Uterus (tissue), 4 donors: ENCODE data around the gene ATP7A. TPM values are rescaled to one million over a fixed set of nuclear protein-coding genes. Genes with fewer than 3 reads are reported as not detected.
"Not testable (repeated sequence)": the region's sequence is repeated elsewhere in the genome, so short reads cannot be mapped to it uniquely, and the experiment has no call there.

Experiments used
- DNase-seq, 2 donors: peaks; one replicate each; pipeline ENCODE4 v3.0.0-alpha.2; 2019 to 2020
- H3K27ac ChIP-seq, 2 donors: fragments of 200-600 bp; sonication (generic); 1 replicate in 1 of 2; 2 replicates in 1 of 2; pipeline ENCODE4 v1.5.1; 2016 to 2018
- H3K27me3 ChIP-seq, 2 donors: fragments of 200-600 bp; sonication (generic); one replicate each; pipeline ENCODE4 v1.5.1; 2018 to 2019; ENCODE audit warnings: control low read depth in 1 of 2
- H3K36me3 ChIP-seq, 2 donors: fragments of 200-600 bp; sonication (generic); one replicate each; pipeline ENCODE4 v1.5.1; 2019; ENCODE audit warnings: control low read depth in 1 of 2
- H3K4me1 ChIP-seq, 2 donors: fragments of 200-600 bp; sonication (generic); one replicate each; pipeline ENCODE4 v1.5.1; 2018 to 2019; ENCODE audit warnings: control low read depth in 1 of 2
- H3K4me3 ChIP-seq, 2 donors: fragments of 200-600 bp; sonication (generic); 1 replicate in 1 of 2; 2 replicates in 1 of 2; pipeline ENCODE4 v1.5.1; 2018 to 2019; ENCODE audit warnings: mild to moderate bottlenecking in 1 of 2
- H3K9me3 ChIP-seq, 2 donors: fragments of 200-600 bp; sonication (generic); one replicate each; pipeline ENCODE4 v1.5.1; 2019; ENCODE audit warnings: control low read depth in 1 of 2
- POLR2A ChIP-seq, 2 donors: fragments of 450-650 bp; IDR thresholded peaks; one replicate each; pipeline ENCODE4 v1.6.1; 2016; ENCODE audit warnings: antibody characterized with exemption in 2 of 2, mild to moderate bottlenecking in 1 of 2, moderate library complexity in 1 of 2
- intact Hi-C: fragments of 100-400 bp; cut with DNase I; formaldehyde crosslinking; loops from one replicate; pipeline ENCODE4 v1.15.1; 2023; ENCODE audit warnings: low total_unique reads
- total RNA-seq, 4 donors: library from RNA; depleted of rRNA in 3 of 4; stranded (reverse); fragments of >200 nt in 3 of 4; gene quantifications; one replicate each; pipeline versions ENCODE4 v1.1.0 to v1.2.4, GENCODE V29; 2014 to 2023
- TF ChIP-seq, protein P1 (sequence below), 4 experiments: fragments of 200-600 bp in 2 of 4; fragments of 450-650 bp in 2 of 4; sonication (generic) in 2 of 4; IDR thresholded peaks; one replicate each; pipeline ENCODE4 v1.5.1; 2016 to 2019; ENCODE audit warnings: antibody characterized with exemption in 4 of 4, mild to moderate bottlenecking in 2 of 4, moderate library complexity in 1 of 4
- donor health status: DM: yes; HTN: yes; CAD: no.

Gene ATP7A
- total RNA-seq, 4 donors from 2014 or later, result 4.9 to 26.5 (median 12.8) TPM

DNA sequence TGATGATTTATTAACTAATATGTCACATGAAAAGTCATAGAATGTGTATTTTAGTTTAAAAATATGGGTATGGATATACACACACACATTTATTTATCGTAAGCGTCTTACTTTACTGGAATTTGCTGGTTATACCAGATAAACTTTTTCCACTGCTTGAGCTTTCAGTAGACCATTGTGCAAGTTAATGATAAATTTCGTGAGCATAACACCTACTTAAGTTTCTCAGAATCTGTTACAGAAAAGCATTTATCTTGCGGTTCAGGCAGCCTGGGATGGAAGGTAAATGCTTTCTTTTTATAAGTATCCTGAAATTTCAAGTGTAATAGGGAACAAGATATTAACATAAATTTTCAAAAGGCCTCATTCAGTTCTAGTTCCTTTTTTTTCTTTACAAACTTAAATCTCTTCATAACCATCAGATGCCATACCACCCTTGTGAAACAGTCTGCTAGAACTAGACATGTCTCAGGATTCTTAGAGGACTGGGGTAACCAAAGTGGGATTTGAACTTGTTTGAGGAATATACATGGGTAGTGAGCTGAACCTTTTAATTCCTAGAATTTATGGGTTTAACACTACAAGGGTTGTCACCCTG lies 27.7 kb downstream of the ATP7A start:
- H3K9me3 ChIP-seq, result no peaks in the 10 kb centered on the region
- H3K27ac ChIP-seq, result no peak overlapping the region
- intact Hi-C loops, result no loop called here
- no peak overlapping the region for H3K4me3 ChIP-seq
- H3K4me1 ChIP-seq, result no peaks in the 10 kb centered on the region
- DNase-seq, result no peak
- peaks cover 0 to 4% of the 10 kb centered on the region in 2 donors for H3K27me3 ChIP-seq
- TF ChIP-seq, protein P1, sequence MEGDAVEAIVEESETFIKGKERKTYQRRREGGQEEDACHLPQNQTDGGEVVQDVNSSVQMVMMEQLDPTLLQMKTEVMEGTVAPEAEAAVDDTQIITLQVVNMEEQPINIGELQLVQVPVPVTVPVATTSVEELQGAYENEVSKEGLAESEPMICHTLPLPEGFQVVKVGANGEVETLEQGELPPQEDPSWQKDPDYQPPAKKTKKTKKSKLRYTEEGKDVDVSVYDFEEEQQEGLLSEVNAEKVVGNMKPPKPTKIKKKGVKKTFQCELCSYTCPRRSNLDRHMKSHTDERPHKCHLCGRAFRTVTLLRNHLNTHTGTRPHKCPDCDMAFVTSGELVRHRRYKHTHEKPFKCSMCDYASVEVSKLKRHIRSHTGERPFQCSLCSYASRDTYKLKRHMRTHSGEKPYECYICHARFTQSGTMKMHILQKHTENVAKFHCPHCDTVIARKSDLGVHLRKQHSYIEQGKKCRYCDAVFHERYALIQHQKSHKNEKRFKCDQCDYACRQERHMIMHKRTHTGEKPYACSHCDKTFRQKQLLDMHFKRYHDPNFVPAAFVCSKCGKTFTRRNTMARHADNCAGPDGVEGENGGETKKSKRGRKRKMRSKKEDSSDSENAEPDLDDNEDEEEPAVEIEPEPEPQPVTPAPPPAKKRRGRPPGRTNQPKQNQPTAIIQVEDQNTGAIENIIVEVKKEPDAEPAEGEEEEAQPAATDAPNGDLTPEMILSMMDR (IDR thresholded peaks at IDR 0.05), result no peak
- TF ChIP-seq POLR2A (IDR thresholded peaks at IDR 0.05), result no peak
- H3K36me3 ChIP-seq, result no peaks in the 10 kb centered on the region

DNA sequence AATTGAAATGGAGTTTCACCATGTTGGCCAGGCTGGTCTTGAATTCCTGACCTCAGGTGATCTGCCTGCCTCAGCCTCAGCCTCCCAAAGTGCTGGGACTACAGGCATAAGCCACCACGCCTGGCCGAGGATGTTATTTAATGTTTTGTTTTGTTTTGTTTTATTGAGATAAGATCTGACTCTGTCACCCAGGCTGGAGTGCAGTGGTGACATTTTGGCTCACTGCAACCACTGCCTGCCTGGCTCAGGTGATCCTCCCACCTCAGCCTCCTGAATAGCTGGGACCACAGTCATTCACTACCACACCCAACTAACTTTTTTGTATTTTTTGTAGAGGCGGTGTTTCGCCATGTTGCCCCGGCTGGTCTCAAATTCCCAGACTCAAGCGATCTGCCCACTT lies 34.5 kb downstream of the ATP7A start:
- H3K4me1 ChIP-seq, H3K4me3 ChIP-seq, intact Hi-C loops, H3K27me3 ChIP-seq, DNase-seq, H3K27ac ChIP-seq, H3K9me3 ChIP-seq, H3K36me3 ChIP-seq: not testable (repeated sequence)

DNA sequence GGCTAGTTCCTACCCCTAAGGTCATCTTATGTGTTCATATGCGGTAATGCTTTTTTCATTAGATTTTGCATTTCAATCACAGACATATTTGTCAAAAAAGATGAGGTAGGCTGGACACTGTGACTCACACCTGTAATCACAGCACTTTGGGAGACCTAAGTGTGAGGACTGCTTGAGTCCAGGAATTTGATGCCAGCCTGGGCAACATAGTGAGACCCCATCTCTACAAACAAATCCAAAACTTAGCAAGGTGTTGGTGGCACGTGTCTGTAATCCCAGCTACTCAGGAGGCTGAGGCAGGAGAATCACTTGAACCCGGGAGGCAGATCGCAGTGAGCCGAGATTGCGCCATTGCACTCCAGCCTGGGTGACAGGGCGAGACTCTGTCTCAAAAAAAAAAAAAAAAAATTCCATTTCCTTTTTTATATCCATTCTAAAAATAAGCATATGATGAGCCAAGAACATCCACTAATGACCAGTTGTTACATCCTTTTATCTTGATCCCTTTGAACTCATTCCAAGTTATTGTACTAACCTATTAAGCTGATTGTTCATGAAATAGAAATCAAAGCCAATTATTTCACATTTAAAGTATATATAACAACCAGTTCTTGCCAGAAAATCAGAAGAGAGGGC lies 35.5 kb downstream of the ATP7A start:
- TF ChIP-seq POLR2A (IDR thresholded peaks at IDR 0.05), result no peak
- TF ChIP-seq, protein P1 (IDR thresholded peaks at IDR 0.05), result no peak
- Histone ChIP-seq H3K4me3 (no peak overlapping the region), H3K36me3 (no peaks in the 10 kb centered on the region), H3K27me3 (no peaks in the 10 kb centered on the region), H3K27ac (no peak overlapping the region), H3K4me1 (no peaks in the 10 kb centered on the region), H3K9me3 (no peaks in the 10 kb centered on the region)
- DNase-seq, result no peak
- intact Hi-C loops, result no loop called here

DNA sequence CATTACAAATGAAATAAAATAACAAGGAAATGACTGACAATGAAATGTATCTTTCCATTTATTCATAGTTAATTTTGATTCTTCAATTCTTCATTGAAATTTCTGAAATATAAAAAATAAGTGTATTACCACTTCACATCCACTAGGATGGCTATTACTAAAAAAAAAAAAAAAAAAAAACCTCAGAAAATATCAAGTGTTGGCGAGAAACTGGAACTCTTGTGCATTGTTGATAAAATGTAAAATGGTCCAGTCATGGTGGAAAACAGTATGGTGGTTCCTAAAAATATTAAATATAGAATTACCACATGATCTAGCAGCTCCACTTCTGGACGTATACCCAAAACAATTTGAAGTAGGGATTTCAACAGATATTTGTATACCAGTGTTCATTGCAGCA lies 36.1 kb downstream of the ATP7A start:
- no peak overlapping the region for H3K27ac ChIP-seq
- H3K27me3 ChIP-seq, result no peaks in the 10 kb centered on the region
- no peak overlapping the region for H3K4me3 ChIP-seq
- no peaks in the 10 kb centered on the region for H3K4me1 ChIP-seq
- DNase-seq, result no peak
- no peaks in the 10 kb centered on the region for H3K9me3 ChIP-seq
- H3K36me3 ChIP-seq, result no peaks in the 10 kb centered on the region
- intact Hi-C loops, result no loop called here
- no peak for TF ChIP-seq POLR2A (IDR thresholded peaks at IDR 0.05)
- TF ChIP-seq, protein P1 (IDR thresholded peaks at IDR 0.05), result no peak

DNA sequence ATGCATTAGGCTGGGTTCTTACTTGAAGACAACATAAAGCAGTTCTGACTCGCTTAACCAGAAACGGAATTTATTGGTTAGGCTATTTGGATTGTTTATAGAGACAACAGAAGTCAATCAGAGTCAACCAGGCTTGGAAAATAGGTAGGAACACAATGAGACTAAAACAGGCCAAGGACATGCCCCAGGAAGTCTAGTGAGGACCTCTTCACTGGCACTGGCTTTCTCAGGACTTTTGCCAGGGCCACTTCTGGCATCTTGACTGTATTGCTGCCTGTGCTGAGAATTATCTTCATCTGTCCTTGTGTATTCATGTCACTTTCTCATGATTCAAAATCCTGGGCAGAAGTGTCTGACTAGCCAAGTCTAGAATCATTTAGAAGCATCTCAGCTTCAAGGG lies 39.3 kb downstream of the ATP7A start:
- H3K27ac ChIP-seq, result no peak overlapping the region
- TF ChIP-seq, protein P1 (IDR thresholded peaks at IDR 0.05), result no peak
- TF ChIP-seq POLR2A (IDR thresholded peaks at IDR 0.05), result no peak
- H3K27me3 ChIP-seq, result no peaks in the 10 kb centered on the region

More for the DNA sequence above, 39.3 kb downstream of the ATP7A start:
- no peaks in the 10 kb centered on the region for H3K9me3 ChIP-seq
- no peak for DNase-seq
- intact Hi-C loops, result no loop called here
- no peak overlapping the region for H3K4me3 ChIP-seq
- H3K36me3 ChIP-seq, result no peaks in the 10 kb centered on the region
- H3K4me1 ChIP-seq, result no peaks in the 10 kb centered on the region
